Fibroblast of skin of right biceps (primary cell): ENCODE results near the gene TLCD1.

Experiments used
- DNase-seq: peaks from one replicate; pipeline ENCODE4 v3.0.0-alpha.2; 2013

The TLCD1 gene

DNA sequence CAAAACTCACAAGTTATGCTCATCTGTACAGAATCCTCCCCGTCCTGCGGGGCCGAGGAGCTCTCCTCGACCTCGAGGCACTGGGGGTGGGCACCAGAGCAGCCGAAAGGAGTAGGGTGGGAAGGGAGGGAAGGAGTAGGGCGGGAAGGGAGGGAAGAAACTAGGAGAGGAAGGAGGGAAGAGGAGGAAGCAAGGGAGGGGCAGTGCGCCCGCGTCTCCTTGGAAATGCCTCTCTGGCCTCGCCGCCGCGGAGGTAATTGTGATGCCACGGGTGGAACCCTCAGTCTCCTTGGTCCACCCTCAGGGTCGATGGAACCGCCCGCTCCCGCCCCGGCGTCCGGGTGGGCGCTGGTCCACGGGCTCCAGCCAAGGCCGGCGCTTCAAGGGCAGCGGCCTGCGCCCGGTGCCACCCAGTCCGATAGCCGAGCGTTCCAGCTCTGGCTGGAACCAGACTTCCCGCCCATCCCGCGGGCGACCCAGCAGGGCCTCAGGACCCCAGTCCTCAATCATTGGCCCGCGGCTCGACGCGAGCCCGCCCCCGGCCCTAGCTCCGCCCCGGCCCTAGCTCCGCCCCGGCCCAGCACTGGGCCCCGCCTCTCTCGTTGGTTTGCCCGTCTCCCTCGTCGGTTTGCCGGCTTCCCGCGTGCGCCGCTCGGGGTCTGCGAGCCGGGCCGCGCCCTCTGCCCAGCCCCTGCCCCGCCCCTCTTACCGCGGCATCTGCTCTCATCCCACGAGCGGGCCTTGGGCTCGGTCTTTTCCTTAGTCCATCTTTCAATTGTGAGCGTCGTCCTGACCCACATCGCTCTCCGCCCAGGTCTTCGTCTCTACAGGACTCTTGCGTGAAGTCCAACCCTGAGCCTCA, 14.9 kb downstream of the TLCD1 start:
- DNase-seq, result peak; percentile 93

DNA sequence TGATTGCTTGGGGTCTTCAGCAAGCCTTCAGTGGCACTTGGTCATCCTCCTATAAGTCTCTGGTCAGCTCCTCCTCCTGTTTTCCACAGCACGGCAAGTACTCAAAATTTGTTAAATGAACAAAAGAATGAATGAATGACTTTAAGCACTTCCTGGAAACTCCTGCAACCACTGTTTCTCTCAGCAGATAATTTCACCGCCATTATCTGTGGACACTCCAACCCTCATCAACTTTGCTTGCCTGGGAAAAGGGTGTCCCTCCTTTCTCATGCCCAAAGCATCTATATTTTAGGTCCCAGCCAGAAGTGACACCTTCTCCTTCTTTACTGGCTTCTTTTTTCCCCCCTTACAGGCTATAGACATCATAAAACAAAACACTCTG, 18.7 kb downstream of the TLCD1 start:
- DNase-seq, result no peak

DNA sequence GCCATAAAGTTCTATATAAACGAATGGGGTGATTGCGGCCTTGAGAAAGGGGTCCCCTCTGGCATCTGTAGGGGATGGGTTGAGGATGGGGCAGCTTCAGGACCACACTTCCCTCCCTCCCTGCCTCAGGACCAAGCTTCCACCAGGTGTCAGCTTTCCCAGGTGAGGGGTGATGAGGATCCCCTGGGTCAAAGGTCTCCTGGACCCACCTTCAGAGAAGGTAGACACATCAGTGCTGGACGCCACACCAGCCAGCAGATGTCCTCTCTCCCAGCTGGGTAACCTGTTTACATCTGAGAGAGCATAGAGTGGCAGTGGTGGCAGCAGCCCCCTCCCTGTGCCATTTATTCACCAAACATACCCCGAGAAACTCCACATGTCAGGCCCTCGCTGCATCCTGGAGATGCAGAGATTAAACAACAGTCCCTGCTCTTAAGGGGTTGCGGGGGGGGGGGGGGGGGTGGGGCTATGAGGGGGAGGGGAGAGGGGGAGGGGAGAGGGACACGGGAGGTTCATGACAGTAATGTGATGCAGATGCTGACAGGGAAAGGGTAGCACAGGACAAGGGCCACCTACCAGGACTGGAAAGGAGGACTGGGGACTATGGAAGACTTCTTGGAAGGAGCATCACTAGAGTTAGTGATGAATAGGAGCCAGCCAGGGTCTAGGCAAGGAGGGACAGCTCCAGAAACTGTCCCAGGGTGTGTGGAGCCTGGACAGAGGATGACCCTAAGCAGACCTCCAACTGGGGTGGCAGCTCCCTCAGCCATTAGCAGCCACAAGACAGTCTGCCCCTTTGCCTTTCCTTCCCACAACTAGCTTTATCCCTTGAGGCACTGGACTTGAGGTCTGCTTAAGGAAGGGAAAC, 19.3 kb downstream of the TLCD1 start:
- no peak for DNase-seq

DNA sequence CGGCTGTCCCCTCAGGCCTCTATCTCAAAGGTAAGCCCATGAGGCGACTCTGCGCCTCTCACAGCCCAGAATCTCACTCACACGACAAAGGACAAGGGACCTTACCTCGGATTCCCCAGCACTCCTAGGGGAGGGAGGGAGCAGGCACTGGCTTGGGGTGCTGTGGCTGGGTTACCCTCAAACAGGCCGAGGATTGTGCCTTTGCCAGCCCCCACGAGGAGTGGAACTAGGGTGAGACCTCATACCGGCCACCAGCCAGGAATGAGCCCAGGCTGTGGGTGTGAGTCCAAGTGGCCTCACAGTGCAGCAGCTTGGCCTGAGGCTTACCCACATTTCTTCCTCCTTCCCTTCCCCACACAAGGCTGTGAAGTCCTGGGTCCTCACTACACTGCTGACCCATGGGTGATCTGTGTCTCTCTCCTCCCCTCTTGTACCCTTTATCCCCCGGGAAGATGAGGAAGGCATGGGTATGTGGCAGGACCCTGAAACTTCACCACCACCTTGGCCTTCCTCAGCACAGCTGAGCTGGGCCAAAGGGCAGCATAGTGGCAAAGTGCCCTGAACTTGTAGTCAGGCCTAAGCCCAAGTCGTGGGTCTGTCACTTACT, 20.2 kb downstream of the TLCD1 start:
- no peak for DNase-seq

DNA sequence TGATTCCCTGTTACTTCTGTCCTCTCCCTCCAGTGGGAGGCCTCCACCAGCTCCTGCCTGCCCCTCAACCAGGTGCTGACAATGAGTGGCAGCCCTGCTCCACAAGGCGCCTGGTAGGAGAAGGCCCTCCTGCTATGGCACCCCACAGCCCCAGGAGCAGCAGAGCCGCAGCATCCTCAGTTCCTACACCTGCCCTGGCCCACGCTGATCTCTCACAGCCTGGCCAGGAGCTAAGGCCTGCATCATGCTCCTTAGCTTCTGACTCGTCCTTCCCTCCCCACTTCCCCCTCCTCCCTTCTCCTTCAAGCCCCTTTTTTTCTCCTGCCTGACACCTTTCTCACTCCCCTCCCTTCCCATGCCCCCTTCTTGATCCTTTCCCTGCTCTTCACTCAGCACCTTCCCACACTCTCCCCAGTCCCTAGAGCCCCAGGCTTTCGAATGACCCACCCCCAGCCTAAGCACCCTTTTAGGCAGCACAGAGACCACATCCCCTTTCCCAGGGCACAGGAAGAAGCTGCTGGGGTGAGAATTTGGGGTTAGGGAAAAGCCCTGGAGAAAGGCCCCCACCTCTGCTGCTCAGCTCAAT, 20.9 kb downstream of the TLCD1 start:
- no peak for DNase-seq

DNA sequence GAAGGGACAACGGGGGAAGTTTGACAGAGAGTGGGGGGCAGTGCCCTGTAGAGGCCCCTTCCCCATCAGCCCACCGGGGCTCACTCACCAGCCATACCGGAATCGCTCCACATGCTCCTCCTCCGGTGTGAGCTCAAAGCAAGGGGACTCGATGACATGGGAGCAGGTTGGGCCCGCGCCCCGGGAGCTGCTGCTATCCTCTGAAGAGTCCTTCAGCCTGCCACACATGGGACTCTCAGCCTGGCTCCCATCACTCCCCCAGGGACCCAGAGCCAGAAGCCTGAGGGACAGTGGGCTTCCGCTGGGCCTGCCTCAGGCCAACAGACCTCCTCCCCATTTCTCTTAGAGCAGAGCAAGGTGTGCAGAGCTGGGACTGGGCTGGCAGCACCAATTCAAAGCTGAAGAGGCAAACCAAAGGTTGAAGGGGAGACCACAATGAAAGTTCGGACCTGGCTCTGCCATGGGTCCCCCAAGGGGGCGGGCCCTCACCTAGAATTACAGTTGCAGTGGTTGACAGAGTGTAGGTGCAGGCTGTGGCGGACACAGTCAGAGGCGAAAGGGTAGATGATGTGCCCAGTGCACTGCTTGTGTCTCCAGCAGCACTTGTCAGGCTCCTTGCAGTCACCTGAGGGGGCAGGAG, 21.7 kb downstream of the TLCD1 start:
- no peak for DNase-seq

DNA sequence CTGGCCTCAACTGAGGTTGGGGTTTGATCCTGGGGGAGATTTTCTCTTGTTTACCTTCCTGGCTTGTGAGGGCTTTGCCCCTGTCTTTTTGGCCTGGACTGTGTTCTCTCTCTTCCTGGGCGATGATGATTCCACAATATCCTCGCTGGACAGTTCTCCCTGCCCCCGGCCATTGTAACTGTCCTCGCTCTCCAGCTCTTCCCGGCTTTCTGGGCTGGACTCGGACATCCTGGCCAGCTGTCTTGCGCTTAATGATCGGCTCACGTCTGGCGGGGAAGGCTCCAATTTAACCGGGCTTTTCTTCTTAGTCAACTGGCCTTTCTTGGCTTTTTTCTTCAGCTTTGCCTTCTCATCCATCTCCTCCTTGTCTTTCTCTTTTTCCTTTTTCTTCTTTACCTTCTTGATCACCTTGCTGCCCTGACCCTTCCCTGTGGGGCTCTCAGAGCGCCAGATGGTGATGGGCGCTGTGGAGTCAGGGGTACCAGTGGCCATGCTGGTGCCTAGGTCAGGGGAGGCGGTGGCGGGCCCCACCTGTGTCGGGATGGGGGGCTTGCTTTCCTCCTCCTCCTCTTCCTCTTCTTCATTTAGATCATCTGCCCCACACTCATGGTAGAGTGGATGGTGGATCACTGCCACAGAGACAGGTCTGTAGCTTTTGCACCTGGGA, 22.3 kb downstream of the TLCD1 start:
- no peak for DNase-seq

DNA sequence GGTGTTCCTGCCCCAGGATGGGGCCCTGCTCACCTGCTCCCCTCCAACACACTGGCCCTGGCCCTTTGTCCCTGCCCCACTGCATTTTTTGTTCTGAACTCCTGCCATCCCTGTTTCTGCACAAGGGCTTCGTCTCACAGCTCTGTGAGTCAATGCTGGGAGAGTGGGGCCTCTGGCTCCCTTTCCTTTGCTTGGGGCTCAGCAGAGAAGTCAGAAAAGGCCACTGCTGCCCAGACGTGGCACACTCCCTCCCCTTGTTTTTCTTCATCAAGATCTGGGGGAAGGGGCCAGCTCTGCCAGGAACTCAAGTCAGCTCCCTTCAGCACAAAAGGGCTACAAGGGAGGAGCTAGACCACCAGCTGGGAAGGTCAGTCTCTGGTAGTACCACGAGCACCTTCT, 23.3 kb downstream of the TLCD1 start:
- DNase-seq, result no peak

DNA sequence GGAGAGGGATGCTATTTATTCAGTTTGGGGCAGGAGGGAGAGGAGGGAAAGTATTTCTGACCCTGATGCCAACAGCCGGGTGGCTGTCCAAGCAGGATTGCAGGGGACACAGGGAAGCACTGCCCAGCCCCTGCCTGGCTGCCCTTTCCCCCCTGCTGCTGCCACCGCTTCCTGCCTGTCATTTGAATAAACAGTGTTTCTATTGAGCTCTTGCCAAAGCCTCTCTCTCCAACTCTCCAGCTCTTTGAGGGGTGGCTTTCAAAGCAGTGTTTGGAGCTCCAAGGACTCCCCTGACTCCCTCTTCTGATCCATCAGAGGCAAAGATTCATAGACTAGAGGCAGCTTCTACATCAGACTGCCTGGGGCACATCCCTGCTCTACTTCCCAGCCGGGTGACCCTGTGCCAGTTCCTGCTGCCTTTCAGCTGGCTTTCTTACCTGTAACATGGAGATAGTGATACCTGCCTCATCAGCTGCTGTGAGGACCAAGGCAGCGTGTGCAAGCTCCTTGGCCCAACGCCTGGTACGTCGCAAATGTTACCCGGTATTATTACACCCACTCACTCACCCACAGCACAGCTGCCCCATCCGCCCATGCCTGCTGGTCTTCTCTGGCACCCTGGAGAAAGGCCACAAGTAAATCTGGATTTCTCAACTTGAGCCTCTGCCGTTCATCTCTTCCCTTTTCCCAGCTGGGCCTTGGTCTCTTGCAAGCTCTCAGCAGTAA, 23.8 kb downstream of the TLCD1 start:
- no peak for DNase-seq

DNA sequence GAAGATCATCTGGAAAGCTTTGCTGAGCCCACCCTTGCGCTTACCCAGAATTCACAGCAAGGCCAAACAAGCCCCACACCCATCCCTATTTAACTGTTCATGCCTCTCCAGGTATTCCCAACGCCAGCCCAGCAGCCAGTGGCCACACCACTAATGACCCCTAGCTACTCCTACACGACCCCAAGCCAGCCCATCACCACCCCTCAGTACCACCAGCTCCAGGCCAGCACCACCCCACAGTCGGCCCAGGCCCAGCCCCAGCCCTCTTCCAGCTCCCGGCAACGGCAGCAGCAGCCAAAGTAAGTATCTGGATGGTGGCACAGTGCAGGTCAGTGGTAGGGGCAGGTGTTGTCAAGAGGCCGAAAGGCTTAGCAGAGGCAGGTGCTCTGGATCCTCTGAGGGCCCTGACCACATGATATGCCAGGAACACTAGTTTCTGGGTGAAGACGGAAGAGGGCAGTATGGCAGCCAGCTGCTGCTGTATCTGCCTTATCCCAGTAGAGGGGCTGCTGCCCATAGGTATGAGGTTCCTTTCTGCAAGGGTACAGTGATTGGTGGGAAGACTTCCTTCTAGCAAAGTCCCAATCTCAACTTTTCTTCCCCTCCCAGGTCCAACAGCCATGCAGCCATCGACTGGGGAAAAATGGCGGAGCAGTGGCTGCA, 25.1 kb downstream of the TLCD1 start:
- DNase-seq, result no peak

DNA sequence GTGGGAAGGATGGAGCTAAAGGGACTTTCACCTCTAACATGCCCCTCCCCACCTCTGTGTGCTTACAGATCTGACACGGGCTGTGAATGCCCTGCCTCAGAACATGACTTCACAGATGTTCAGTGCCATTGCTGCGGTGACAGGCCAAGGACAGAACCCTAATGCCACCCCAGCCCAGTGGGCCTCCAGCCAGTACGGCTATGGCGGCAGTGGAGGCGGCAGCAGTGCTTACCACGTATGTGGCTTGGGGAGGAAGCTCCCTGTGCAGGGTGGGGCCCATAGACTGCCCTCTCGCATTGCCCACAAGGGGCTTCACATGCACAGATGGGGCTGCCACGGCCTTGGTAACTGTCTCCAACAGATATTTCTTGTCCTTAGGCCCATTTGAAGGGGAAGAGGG, 25.8 kb downstream of the TLCD1 start:
- DNase-seq, result no peak

DNA sequence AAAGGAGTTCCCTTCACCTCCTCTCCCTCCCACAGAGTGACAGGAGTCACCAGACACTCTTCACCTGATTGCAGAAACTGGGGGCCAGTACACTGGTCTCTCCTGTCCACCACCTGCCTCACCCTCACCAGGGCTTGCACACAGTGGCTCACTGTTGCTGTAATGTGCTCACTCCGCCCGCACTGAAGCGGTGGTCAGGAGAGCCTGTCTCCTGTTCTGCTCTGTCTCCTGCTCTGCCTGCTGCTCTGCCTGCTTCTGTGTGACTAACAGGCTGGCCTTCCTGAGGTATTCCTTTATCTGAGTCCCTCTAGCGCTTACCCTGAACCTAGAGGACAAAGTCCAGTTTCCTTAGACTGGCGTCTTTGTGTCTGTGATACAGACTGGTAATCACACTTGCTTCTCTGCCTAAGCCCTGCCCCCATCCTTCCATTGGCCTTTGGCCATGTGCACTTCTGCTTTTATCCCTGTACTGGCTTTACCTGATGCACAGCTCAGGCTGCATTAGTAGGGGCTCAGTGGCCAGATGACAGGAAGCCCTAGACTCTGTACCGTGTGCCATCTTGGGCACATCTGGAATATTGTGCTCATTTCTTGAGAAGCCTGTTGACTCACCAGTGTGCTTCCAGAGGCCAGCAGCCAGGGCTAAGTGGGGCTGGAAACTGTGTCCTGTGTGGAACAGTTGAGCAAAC, 27.6 kb downstream of the TLCD1 start:
- DNase-seq, result no peak

DNA sequence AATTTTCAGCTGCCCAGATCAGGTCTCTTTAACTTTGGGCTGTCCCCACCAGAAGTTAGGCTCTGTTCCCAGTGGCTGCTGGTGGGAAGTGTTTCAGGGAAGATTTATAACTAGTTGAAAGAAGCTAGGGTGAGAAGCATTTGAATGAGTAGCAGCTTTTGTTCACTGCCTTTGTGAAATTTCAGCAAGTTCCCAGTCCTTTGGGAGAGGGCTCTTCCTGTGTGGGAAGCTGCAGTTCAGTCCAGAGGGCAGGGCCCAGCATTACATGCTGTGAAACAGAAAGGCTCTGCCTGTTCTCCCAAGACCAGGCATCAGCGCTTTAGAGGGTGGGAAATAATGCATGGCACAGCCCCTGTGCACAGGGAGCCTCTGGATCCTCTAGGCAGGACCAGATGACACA, 32.2 kb downstream of the TLCD1 start:
- DNase-seq, result no peak

DNA sequence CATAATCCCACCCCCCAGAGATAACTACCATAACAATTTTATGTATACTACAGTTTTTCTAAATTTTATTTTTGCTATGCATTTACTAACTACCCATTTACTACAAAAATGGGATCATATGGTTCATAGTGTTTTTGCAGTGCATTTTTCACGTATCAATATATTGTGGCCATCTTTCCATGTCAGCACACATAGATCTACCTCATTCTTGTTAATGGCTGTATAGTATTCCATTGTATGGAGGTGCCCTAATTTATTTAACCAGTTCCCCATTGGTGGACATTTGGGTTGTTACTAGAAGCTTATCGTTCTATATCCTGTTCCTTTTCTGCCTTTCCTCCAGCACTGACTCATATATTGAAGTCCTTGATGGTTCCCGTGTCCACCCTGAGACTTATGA, 37.0 kb downstream of the TLCD1 start:
- DNase-seq, result no peak

DNA sequence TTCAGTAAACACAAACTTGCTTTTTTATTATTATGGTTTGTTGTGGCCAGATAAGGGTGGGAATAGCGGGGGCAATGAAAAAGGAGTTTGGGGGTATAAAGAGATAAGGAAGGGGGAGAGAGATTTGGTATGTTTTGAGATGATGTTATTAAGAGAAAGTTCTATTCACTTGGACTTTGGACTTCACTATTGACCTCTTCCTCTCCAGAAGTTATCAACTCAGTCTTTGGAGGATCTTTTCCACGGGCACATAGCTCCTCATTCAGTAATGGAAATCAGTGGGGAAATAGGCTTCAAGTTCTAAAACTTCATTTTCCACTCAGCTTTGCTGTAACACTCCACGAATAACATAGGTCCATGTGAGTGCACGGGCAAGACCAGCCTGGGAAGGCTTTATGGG, 37.6 kb downstream of the TLCD1 start:
- DNase-seq, result no peak

DNA sequence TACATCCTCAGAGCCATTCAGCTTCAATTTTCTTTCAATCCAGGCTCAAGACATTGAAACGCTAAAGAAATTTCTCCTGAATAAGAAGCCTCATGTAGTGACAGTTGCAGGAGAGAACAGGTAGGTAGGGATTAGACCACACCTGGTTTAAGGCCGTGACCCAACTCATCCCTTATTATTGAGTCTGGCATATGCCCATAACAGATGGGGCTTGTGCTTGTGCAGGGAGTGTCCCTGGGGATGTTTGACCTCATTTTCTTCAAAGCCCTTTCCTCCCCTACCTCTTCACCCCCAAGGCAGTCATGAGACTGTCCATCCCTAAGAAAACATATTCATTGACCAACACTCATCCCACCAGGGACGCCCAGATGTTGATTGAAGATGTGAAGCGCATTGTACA, 39.7 kb downstream of the TLCD1 start:
- no peak for DNase-seq

DNA sequence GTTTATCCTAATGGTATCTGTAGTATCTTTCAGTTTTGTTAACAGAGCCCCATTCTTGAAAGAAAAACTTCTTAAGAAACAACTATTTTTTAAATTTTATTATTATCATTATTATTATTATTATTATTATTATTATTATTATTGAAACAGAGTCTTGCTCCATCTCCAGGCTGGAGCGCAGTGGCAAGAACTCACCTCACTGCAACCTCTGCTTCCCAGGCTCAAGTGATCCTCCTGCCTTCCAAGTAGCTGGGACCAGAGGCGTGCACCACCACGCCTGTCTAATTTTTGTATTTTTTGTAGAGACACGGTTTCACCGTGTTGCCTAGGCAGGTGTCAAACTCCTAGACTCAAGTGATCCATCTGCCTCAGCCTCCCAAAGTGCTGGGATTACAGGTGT, 40.7 kb downstream of the TLCD1 start:
- DNase-seq, result no peak

DNA sequence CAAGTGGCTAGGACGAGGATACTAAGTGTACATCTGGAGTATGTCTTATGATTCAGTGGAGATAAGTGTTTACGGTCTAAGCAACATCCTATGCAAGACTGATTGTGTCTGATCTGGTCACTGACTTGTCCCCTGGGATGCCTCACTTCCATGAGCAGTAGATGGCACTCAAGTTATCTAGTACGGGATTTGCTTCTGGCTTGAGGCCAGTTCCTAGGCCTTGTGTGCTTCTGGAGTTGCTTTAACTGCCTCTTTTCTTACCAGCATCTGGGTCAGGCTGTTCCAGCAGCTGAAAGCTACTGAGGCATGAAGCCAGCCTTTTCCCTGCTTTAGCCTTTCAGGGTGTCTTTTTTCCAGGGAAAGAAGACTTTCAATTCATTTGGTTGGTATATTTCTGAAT, 41.1 kb downstream of the TLCD1 start:
- DNase-seq, result peak; percentile 46

DNA sequence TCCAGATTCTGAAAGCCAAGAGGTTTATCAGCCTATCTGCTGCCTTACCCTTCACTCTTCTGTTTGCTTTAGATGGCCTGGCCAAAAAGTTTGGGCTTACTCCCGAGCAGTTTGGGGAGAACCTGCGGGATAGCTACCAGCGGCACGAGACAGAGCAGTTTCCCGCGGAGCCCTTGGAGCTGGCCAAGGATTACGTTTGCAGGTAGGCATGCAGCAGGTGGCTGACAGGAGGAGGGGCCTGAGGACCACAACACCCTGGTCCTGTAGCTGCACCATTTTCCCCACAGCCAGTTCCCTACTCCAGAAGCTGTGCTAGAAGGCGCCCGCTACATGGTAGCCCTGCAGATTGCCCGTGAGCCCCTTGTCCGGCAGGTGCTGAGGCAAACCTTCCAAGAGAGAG, 43.4 kb downstream of the TLCD1 start:
- DNase-seq, result no peak

DNA sequence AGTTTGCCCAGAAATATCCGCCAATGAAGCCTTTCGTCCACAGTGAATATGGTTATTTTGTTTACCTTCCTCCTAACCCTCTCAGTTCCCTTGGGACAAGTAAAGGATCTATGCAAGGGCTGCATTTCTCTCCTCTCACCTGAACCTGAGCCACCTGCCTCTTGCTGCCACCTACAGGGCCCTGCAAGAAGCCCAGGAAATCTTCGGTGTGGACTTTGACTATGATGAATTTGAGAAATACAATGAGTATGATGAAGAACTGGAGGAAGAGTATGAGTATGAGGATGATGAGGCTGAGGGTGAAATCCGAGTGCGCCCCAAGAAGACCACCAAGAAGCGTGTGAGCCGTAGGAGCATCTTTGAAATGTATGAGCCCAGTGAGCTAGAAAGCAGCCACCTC, 50.1 kb downstream of the TLCD1 start:
- no peak for DNase-seq
